ENCODE results near the gene RASA1. TPM values are rescaled to one million over a fixed set of nuclear protein-coding genes. Genes with fewer than 3 reads are reported as not detected.

The RASA1 gene
- total RNA-seq, 1 experiment from 2014 or later: 29.6 TPM

- Histone ChIP-seq H4K20me1 (ENCODE audit: control insufficient read depth, insufficient read depth, insufficient read length) (no peaks in the 10 kb centered on the region), H3K23me2 (ENCODE audit: insufficient read length, low read depth, low read length, poor library complexity, severe bottlenecking) (no peaks in the 10 kb centered on the region), H3K79me1 (ENCODE audit: insufficient read depth, low read depth, low read length, poor library complexity, severe bottlenecking) (no peaks in the 10 kb centered on the region), H3K4me1 (ENCODE audit: insufficient read depth, low read length) (no peaks in the 10 kb centered on the region), H3K18ac (ENCODE audit: insufficient read length, low read depth, low read length) (no peak overlapping the region), H3K79me2 (ENCODE audit: insufficient read depth, low read length) (peaks cover 2% of the 10 kb centered on the region; the same call in 1 of the 2 replicates), H3K27me3 (ENCODE audit: insufficient read depth, low read length) (no peaks in the 10 kb centered on the region), H3T11ph (ENCODE audit: low read length) (no peak overlapping the region), H3K23ac (ENCODE audit: insufficient read length, low read depth, low read length) (no peak overlapping the region), H2BK120ac (ENCODE audit: low read depth, low read length, poor library complexity, severe bottlenecking) (no peak overlapping the region), H3K56ac (ENCODE audit: insufficient read length, low read depth, low read length) (no peak overlapping the region), H2AK5ac (ENCODE audit: insufficient read length, low read length) (no peak overlapping the region), H3K4ac (ENCODE audit: low read depth, low read length) (no peak overlapping the region), H3K14ac (ENCODE audit: insufficient read depth, low read length) (no peak overlapping the region), H2BK20ac (ENCODE audit: low read depth, low read length, poor library complexity, severe bottlenecking) (no peak overlapping the region), H4K5ac (ENCODE audit: insufficient read length, low read depth, low read length) (no peak overlapping the region), H3K27ac (ENCODE audit: insufficient read length, low read depth, low read length) (no peak overlapping the region), H2BK12ac (ENCODE audit: insufficient read length, low read depth, low read length) (no peak overlapping the region), H2BK15ac (ENCODE audit: low read depth, low read length) (no peak overlapping the region), H2BK5ac (ENCODE audit: insufficient read length, low read length) (no peak overlapping the region), H3K9me3 (ENCODE audit: control insufficient read depth, low read depth, low read length) (no peaks in the 10 kb centered on the region), H4K8ac (replicated peaks; ENCODE audit: insufficient read length, low read depth, low read length) (no peak overlapping the region), H2AFZ (ENCODE audit: low read length) (no peak overlapping the region), H4K91ac (ENCODE audit: insufficient read length, low read depth, low read length) (no peak overlapping the region), H3K4me2 (ENCODE audit: insufficient read depth, insufficient read length, low read length) (no peak overlapping the region), H3K9ac (ENCODE audit: extremely low read depth, insufficient read length, low read length) (no peak overlapping the region)
- TF ChIP-seq, protein P1, sequence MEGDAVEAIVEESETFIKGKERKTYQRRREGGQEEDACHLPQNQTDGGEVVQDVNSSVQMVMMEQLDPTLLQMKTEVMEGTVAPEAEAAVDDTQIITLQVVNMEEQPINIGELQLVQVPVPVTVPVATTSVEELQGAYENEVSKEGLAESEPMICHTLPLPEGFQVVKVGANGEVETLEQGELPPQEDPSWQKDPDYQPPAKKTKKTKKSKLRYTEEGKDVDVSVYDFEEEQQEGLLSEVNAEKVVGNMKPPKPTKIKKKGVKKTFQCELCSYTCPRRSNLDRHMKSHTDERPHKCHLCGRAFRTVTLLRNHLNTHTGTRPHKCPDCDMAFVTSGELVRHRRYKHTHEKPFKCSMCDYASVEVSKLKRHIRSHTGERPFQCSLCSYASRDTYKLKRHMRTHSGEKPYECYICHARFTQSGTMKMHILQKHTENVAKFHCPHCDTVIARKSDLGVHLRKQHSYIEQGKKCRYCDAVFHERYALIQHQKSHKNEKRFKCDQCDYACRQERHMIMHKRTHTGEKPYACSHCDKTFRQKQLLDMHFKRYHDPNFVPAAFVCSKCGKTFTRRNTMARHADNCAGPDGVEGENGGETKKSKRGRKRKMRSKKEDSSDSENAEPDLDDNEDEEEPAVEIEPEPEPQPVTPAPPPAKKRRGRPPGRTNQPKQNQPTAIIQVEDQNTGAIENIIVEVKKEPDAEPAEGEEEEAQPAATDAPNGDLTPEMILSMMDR (conservative IDR thresholded peaks at IDR 0.05): no peak
- Mint-ChIP-seq H3K4me1 (peaks cover 11 to 13% of the 10 kb centered on the region in 2 experiments; a peak in 2 of 4 replicates), H3K27me3 (ENCODE audit: low read depth) (no peaks in the 10 kb centered on the region; the same call in 1 of the 2 replicates), H3K4me3 (no peak overlapping the region), H3K36me3 (ENCODE audit: insufficient read depth in 1 of 3, low read depth in 3 of 3) (peaks cover under 1 to 1% (median 1%) of the 10 kb centered on the region in 3 experiments; a peak in 4 of 7 replicates), H3K27ac (no peak overlapping the region), H3K9me3 (peaks cover 0 to under 1% of the 10 kb centered on the region in 2 experiments; a peak in 1 of 5 replicates)
- WGBS (ENCODE audit: extremely low coverage, insufficient read length, low lambda C conversion rate): no CpG with 5 or more reads among the region's 5 CpGs
- DNase-seq: no peak
These were observed 31.1 kb downstream of the RASA1 start for GRCh38 chr5:87298692-87299362.

Measured in H9 (cell line).